ENCODE measurements around the gene LSM6.

GRCh38 chr4:146178126-146178525 is 2.6 kb downstream of the LSM6 start:
- TF ChIP-seq POLR2A (IDR thresholded peaks at IDR 0.05) = no peak
- no peak for TF ChIP-seq CTCF (IDR thresholded peaks at IDR 0.05)

Measured in heart left ventricle (tissue), 13 donors.